Measurements from ENCODE around the gene PPFIA1. TPM values are rescaled to one million over a fixed set of nuclear protein-coding genes. Genes with fewer than 3 reads are reported as not detected.

PPFIA1 gene
- total RNA-seq, 2 experiments from 2014 or later = 34.6 to 53.9 TPM

DNA sequence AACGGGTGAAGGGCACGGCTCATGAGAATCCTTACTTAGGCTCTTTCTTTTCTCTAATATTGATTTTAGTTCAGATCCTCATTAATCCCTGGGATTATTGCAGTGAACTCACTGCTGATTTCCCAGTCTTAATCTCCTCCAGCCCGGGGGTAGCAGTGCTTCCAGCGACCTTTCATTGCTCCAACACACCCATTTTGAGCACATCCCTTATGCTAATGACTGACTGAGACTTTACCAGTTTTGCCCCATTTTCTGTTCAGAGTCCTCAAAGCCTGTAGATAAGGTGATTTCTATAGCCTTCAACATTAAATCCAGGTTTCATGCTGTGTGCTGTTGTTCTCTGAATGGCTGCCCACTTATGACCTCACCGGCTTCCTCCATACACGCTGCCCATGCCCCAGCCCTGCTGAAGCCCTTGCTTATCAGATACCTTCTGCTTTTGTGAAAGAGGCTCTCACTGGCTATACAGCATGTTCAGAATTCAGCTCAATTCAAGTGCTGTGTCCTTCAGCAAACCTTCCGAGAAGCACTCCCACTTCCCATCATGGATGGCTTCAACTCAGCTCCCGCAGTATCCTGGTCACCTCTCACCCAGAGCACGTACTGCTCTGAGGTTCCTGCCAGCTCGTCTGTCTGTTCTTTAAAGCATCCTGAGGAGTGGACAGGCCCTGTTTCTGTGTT is 49.0 kb downstream of the PPFIA1 start:
- POLR2A ChIA-PET = no interaction called here
- peaks cover 22% of the 10 kb centered on the region; the same call in 1 of the 2 replicates for H3K36me3 ChIP-seq (ENCODE audit: insufficient read depth, low read length)

DNA sequence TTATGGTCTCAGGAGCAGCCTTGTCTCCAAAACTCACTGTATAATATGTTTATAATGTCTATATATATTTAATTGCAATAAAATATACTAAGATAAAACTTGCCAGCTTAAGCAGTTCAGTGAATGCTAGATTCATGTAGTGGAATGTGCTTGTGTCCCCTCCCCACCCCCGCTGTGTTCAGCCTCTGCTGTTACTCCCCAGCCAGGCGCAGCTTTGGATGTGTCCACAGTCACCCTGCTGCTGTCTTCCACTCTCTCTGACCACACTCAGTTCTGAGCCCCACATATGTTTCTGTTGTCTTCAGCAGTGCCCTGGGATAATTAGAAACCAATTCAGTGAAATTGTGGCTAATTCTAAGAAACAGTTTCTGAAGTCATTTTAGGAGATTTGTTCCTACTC is 52.2 kb downstream of the PPFIA1 start:
- Histone ChIP-seq H3K36me3 (ENCODE audit: insufficient read depth, low read length) (peaks cover 50% of the 10 kb centered on the region), H3K9me3 (ENCODE audit: low read length) (no peaks in the 10 kb centered on the region), H4K20me1 (ENCODE audit: insufficient read depth, low read length) (no peaks in the 10 kb centered on the region), H3K4me1 (ENCODE audit: insufficient read depth, low read length, poor library complexity, severe bottlenecking) (no peaks in the 10 kb centered on the region), H2AFZ (ENCODE audit: low read length) (no peak overlapping the region), H3K27ac (ENCODE audit: low read depth, low read length, poor library complexity, severe bottlenecking) (no peak overlapping the region), H3K4me2 (ENCODE audit: low read length) (no peak overlapping the region), H3K9me2 (ENCODE audit: insufficient read depth, low read length) (no peaks in the 10 kb centered on the region), H3K79me2 (ENCODE audit: insufficient read depth, low read depth, low read length) (no peaks in the 10 kb centered on the region), H3K4me3 (ENCODE audit: low read depth, low read length, poor library complexity, severe bottlenecking) (no peak overlapping the region)
- BruUV-seq (replicated peaks) = no TSS peak
- TF ChIP-seq, protein P1, sequence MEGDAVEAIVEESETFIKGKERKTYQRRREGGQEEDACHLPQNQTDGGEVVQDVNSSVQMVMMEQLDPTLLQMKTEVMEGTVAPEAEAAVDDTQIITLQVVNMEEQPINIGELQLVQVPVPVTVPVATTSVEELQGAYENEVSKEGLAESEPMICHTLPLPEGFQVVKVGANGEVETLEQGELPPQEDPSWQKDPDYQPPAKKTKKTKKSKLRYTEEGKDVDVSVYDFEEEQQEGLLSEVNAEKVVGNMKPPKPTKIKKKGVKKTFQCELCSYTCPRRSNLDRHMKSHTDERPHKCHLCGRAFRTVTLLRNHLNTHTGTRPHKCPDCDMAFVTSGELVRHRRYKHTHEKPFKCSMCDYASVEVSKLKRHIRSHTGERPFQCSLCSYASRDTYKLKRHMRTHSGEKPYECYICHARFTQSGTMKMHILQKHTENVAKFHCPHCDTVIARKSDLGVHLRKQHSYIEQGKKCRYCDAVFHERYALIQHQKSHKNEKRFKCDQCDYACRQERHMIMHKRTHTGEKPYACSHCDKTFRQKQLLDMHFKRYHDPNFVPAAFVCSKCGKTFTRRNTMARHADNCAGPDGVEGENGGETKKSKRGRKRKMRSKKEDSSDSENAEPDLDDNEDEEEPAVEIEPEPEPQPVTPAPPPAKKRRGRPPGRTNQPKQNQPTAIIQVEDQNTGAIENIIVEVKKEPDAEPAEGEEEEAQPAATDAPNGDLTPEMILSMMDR (conservative IDR thresholded peaks at IDR 0.05; ENCODE audit: low read length) = no peak
- TF ChIP-seq EZH2phosphoT487 (IDR thresholded peaks at IDR 0.05; ENCODE audit: borderline replicate concordance, low read depth, low read length) = no peak
- intact Hi-C loops (cut with micrococcal nuclease; ENCODE audit: unreplicated experiment) = no loop called here
- DNase-seq (ENCODE audit: low spot score) = no peak
- ChIA-PET CTCF (ENCODE audit: unreplicated experiment) (no interaction called here), POLR2A (interaction anchor here (0.6 kb wide), 1 partner anchor 624 kb away, joined by 3 read pairs; no protein-coding TSS in a partner anchor)

More for the DNA sequence above, 49.0 kb downstream of the PPFIA1 start:
- no peak overlapping the region for H3K27ac ChIP-seq (ENCODE audit: low read depth, low read length, poor library complexity, severe bottlenecking)
- no peak overlapping the region for H3K4me3 ChIP-seq (ENCODE audit: low read depth, low read length, poor library complexity, severe bottlenecking)
- no peak for TF ChIP-seq EZH2phosphoT487 (IDR thresholded peaks at IDR 0.05; ENCODE audit: borderline replicate concordance, low read depth, low read length)
- TF ChIP-seq, protein P1 (conservative IDR thresholded peaks at IDR 0.05; ENCODE audit: low read length) = no peak
- H4K20me1 ChIP-seq (ENCODE audit: insufficient read depth, low read length) = no peaks in the 10 kb centered on the region
- H3K4me1 ChIP-seq (ENCODE audit: insufficient read depth, low read length, poor library complexity, severe bottlenecking) = no peaks in the 10 kb centered on the region
- H3K9me2 ChIP-seq (ENCODE audit: insufficient read depth, low read length) = no peaks in the 10 kb centered on the region
- no peaks in the 10 kb centered on the region for H3K9me3 ChIP-seq (ENCODE audit: low read length)
- intact Hi-C loops (cut with micrococcal nuclease; ENCODE audit: unreplicated experiment) = no loop called here
- no TSS peak for BruUV-seq (replicated peaks)
- CTCF ChIA-PET (ENCODE audit: unreplicated experiment) = no interaction called here
- H3K4me2 ChIP-seq (ENCODE audit: low read length) = no peak overlapping the region
- H2AFZ ChIP-seq (ENCODE audit: low read length) = no peak overlapping the region
- no peak for DNase-seq (ENCODE audit: low spot score)
- peaks cover 3% of the 10 kb centered on the region; the same call in 1 of the 2 replicates for H3K79me2 ChIP-seq (ENCODE audit: insufficient read depth, low read depth, low read length)

DNA sequence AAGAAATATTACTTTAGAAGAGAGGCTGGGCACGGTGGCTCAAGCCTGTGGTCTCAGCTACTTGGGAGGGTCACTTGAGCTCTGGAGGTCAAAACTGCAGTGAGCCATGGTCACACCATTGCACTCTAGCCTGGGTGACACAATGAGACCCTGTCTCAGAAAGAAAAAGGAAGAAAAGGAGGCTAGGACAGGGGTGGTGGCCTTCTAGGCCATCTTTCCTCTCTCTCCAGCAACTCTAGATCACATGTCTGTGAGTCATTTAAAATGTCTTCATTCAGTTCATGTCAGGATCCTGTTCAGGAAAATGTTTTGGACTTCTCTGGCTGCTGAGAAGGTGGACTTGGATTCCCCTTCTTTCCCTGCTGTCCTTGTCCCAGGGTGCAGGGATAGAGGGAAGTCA is 53.3 kb downstream of the PPFIA1 start:
- no peak overlapping the region for H2AFZ ChIP-seq (ENCODE audit: low read length)
- no peaks in the 10 kb centered on the region for H3K9me2 ChIP-seq (ENCODE audit: insufficient read depth, low read length)
- no peak overlapping the region for H3K27ac ChIP-seq (ENCODE audit: low read depth, low read length, poor library complexity, severe bottlenecking)
- no peak for DNase-seq (ENCODE audit: low spot score)
- BruUV-seq (replicated peaks) = no TSS peak
- no peaks in the 10 kb centered on the region for H3K79me2 ChIP-seq (ENCODE audit: insufficient read depth, low read depth, low read length)
- peaks cover 55% of the 10 kb centered on the region for H3K36me3 ChIP-seq (ENCODE audit: insufficient read depth, low read length)
- H3K4me3 ChIP-seq (ENCODE audit: low read depth, low read length, poor library complexity, severe bottlenecking) = no peak overlapping the region
- no peaks in the 10 kb centered on the region for H3K9me3 ChIP-seq (ENCODE audit: low read length)
- POLR2A ChIA-PET = interaction anchor here (0.7 kb wide), 1 partner anchor 45 kb away, joined by 3 read pairs; no protein-coding TSS in a partner anchor
- no peaks in the 10 kb centered on the region for H3K4me1 ChIP-seq (ENCODE audit: insufficient read depth, low read length, poor library complexity, severe bottlenecking)
- TF ChIP-seq, protein P1 (conservative IDR thresholded peaks at IDR 0.05; ENCODE audit: low read length) = no peak
- CTCF ChIA-PET (ENCODE audit: unreplicated experiment) = no interaction called here
- H4K20me1 ChIP-seq (ENCODE audit: insufficient read depth, low read length) = no peaks in the 10 kb centered on the region
- intact Hi-C loops (cut with micrococcal nuclease; ENCODE audit: unreplicated experiment) = no loop called here
- no peak overlapping the region for H3K4me2 ChIP-seq (ENCODE audit: low read length)
